Heart right ventricle (tissue), 16 donors: ENCODE results near the gene NCKAP5L. TPM values are rescaled to one million over a fixed set of nuclear protein-coding genes. Genes with fewer than 3 reads are reported as not detected.
"Not testable (repeated sequence)": the region's sequence is repeated elsewhere in the genome, so short reads cannot be mapped to it uniquely, and the experiment has no call there.

Source experiments
- ATAC-seq, 8 donors: fragments of 200-7000 bp; cut with Tn5 transposase; one replicate each; pipeline ENCODE4 v1.9.1; 2020; ENCODE audit warnings: mild to moderate bottlenecking in 8 of 8, moderate library complexity in 8 of 8, moderate number of reproducible peaks in 1 of 8
- DNase-seq, 2 donors: peaks; one replicate each; pipeline ENCODE4 v3.0.0-alpha.2; 2020
- H3K27ac ChIP-seq, 10 donors: fragments of 200-600 bp; sonication (generic) in 2 of 10; one replicate each; pipeline versions ENCODE4 v1.5.0 to v1.8.0; 2020 to 2022; ENCODE audit warnings: mild to moderate bottlenecking in 3 of 10
- H3K27me3 ChIP-seq, 7 donors: fragments of 200-600 bp; one replicate each; pipeline ENCODE4 v1.8.0; 2021 to 2022; ENCODE audit warnings: mild to moderate bottlenecking in 2 of 7
- H3K36me3 ChIP-seq, 9 donors: fragments of 200-600 bp; sonication (generic) in 1 of 9; one replicate each; pipeline versions ENCODE4 v1.5.0 to v1.8.0; 2020 to 2022; ENCODE audit warnings: mild to moderate bottlenecking in 2 of 9
- H3K4me1 ChIP-seq, 9 donors: fragments of 200-600 bp; sonication (generic) in 1 of 9; one replicate each; pipeline versions ENCODE4 v1.5.0 to v1.8.0; 2020 to 2022; ENCODE audit warnings: mild to moderate bottlenecking in 4 of 9
- H3K4me3 ChIP-seq, 10 donors: fragments of 200-600 bp; sonication (generic) in 2 of 10; one replicate each; pipeline versions ENCODE4 v1.5.0 to v1.8.0; 2020 to 2022; ENCODE audit warnings: mild to moderate bottlenecking in 7 of 10, moderate library complexity in 2 of 10
- H3K9me3 ChIP-seq, 11 donors: fragments of 200-600 bp in 10 of 11; sonication (generic) in 2 of 11; one replicate each; pipeline versions ENCODE4 v1.5.0 to v1.8.0; 2013 to 2022; ENCODE audit warnings: mild to moderate bottlenecking in 2 of 11, control low read depth in 1 of 11, moderate library complexity in 1 of 11
- WGBS, 2 donors: extraction: QIAGEN DNeasy Blood & Tissue Kit; methylation state at CpG; one replicate each; pipeline ENCODE4 v1.1.7; 2013; ENCODE audit warnings: inconsistent platforms in 1 of 2; 5-methylcytosine and 5-hydroxymethylcytosine counted together
- intact Hi-C, 10 donors: fragments of 100-400 bp; cut with DNase I; formaldehyde crosslinking; loops; one replicate each; pipeline versions ENCODE4 v1.11.1 to v1.14.2; 2022
- polyA plus RNA-seq, 2 donors: library from polyadenylated mRNA; stranded (reverse); fragments of 200-250 nt; gene quantifications; one replicate each; pipeline ENCODE4 v1.2.3, GENCODE V29; 2013
- total RNA-seq, 10 donors: library from RNA; stranded (reverse); fragmentation: NEBNext Ultra II Directional in 3 of 10; extraction: Animal tissue kit (Norgen Biotek cat#: 25700) in 3 of 10; gene quantifications; one replicate each; pipeline versions ENCODE4 v1.2.1 to v1.2.4, GENCODE V29; 2021 to 2023
- TF ChIP-seq, protein P1 (sequence below), 9 donors: fragments of 200-600 bp; sonication (generic) in 2 of 9; IDR thresholded peaks; one replicate each; pipeline versions ENCODE4 v1.5.0 to v1.8.0; 2021 to 2022; ENCODE audit warnings: antibody characterized with exemption in 9 of 9, mild to moderate bottlenecking in 5 of 9, moderate library complexity in 1 of 9
- donor health status: Arrhythmogenic right ventricular cardiomyopathy.
- donor health status: ischemic (EF 13 %, LVEDD 7.1; RV severe dilation, severe dysfunction).
- donor health status: healthy with polysubstance abuse.
- donor health status: DM: no; HTN: yes; CAD: no.
- donor health status: DM: no; HTN: no; CAD: no.
- donor health status: ischemic (EF 25% LVEDD 6.9; RV normal size, moderate dysfunction).
- donor health status: ischemic (EF 25% LVEDD 5.7; RV mildly dilated, moderate dysfunction).
- donor health status: healthy.
- donor health status: DM: yes; HTN: yes; CAD: no.
- donor health status: Ischemic cardiomyopathy.
- donor health status: ischemic (EF 35%, LVEDD 5.7; RV mildly dilated, moderate dysfunction).
- donor health status: nonischemic (EF 11% LVEDD 7.7; RV severe dilation, severe dysfunction).
- donor health status: DM: yes; HTN: yes; CAD: no.
- donor health status: PGD.
- donor health status: ischemic (EF 29% LVEDD 5.4; RV normal size, mild dysfunction).
- donor health status: nonischemic (EF 23%, LVEDD 6.1; RV moderate dilation, normal function).

Gene NCKAP5L
- total and polyA plus RNA-seq, 12 donors, result 11.6 to 44.6 (median 23.7) TPM

DNA sequence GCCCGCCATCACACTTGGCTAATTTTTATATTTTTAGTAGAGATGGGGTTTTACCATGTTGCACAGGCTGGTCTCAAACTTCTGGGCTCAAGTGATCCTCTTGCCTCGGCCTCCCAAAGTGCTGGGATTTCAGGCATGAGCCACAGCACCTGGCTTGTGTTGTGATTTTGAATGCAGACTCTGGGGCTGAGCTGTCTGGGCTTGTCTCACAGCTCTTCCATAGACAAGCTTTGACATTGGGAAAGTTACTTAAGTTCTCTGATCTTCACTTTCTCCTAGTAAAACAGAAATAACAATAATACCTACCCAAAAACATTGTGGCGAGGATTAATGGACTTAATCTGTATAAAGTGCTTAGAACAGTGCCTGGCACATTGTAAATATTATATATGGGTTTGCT is 50.9 kb downstream of the NCKAP5L start:
- no peaks in the 10 kb centered on the region for H3K27me3 ChIP-seq
- TF ChIP-seq, protein P1, sequence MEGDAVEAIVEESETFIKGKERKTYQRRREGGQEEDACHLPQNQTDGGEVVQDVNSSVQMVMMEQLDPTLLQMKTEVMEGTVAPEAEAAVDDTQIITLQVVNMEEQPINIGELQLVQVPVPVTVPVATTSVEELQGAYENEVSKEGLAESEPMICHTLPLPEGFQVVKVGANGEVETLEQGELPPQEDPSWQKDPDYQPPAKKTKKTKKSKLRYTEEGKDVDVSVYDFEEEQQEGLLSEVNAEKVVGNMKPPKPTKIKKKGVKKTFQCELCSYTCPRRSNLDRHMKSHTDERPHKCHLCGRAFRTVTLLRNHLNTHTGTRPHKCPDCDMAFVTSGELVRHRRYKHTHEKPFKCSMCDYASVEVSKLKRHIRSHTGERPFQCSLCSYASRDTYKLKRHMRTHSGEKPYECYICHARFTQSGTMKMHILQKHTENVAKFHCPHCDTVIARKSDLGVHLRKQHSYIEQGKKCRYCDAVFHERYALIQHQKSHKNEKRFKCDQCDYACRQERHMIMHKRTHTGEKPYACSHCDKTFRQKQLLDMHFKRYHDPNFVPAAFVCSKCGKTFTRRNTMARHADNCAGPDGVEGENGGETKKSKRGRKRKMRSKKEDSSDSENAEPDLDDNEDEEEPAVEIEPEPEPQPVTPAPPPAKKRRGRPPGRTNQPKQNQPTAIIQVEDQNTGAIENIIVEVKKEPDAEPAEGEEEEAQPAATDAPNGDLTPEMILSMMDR (IDR thresholded peaks at IDR 0.05), result no peak
- no peaks in the 10 kb centered on the region for H3K9me3 ChIP-seq
- H3K4me1 ChIP-seq, result peaks cover 0 to 10% (median 5%) of the 10 kb centered on the region in 9 donors
- intact Hi-C loops, result loop anchor here in 8 of 10 donors (2.0 to 10.0 kb wide), 8 partner anchors 35 to 295 kb away; partner anchors contain the start of genes ASIC1 (in 3 of the 8), AQP5 (in 2 of the 8) and TMBIM6 (in 1 of the 8)
- no peaks in the 10 kb centered on the region for H3K36me3 ChIP-seq
- DNase-seq (no peak), ATAC-seq (no peak)
- H3K4me3 ChIP-seq, result no peak overlapping the region
- WGBS, 2 donors, result 89 to 94% methylated on average over 3 of the region's 3 CpGs
- H3K27ac ChIP-seq, result no peak overlapping the region

DNA sequence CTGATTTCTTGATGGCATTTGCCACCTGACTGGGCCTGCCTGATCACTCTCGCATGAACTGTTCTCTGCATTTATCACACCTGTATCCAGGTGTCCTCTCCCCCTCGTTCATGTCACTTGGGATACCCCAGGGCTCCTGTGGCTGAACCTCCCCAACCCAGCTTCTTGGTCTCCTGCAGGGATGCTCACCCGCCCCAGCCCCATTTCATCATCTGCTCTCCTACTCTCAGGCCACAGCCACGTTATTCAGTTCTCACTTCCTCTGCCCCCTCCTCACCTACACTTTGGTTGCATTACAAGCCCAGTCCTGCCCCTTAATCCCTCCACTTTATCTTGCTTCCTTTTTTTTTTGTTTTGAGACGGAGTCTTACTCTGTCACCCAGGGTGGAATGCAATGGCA is 51.4 kb downstream of the NCKAP5L start:
- TF ChIP-seq, protein P1 (IDR thresholded peaks at IDR 0.05), result no peak
- intact Hi-C loops, result loop anchor here in 9 of 10 donors (1.0 to 10.0 kb wide), 10 partner anchors 35 to 295 kb away; partner anchors contain the start of genes ASIC1 (in 3 of the 9), AQP5 (in 2 of the 9) and TMBIM6 (in 1 of the 9)
- Histone ChIP-seq H3K36me3 (no peaks in the 10 kb centered on the region), H3K27me3 (no peaks in the 10 kb centered on the region), H3K4me3 (no peak overlapping the region), H3K27ac (no peak overlapping the region), H3K9me3 (no peaks in the 10 kb centered on the region), H3K4me1 (peaks cover 0 to 10% (median 5%) of the 10 kb centered on the region in 9 donors)
- ATAC-seq (no peak), DNase-seq (no peak)
- WGBS, 2 donors, result 81 to 86% methylated on average over 5 of the region's 5 CpGs

DNA sequence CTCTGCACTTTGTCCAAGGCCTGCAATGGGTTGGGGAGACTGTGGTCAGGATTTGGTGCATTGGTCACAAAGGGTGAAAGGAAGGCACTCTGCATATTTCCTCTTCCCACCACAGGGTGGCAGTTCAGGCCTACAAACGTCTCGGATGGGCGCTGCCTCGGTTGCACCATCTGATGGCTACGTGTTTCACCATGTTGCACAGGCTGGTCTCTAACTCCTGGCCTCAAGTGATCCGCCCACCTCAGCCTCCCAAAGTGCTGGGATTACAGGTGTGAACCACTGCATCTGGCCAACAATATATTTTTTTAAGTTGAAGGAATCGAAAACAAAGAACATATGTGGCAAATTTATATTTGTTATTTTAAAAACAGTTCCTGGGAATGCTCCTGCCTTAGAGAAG is 51.8 kb downstream of the NCKAP5L start:
- TF ChIP-seq, protein P1 (IDR thresholded peaks at IDR 0.05), result peak; percentile 60 to 86 (median 80)
- Histone ChIP-seq H3K27ac (no peak overlapping the region), H3K27me3 (no peaks in the 10 kb centered on the region), H3K4me3 (no peak overlapping the region), H3K4me1 (peaks cover 0 to 10% (median 5%) of the 10 kb centered on the region in 9 donors), H3K36me3 (no peaks in the 10 kb centered on the region), H3K9me3 (no peaks in the 10 kb centered on the region)
- intact Hi-C loops, result loop anchor here in 9 of 10 donors (1.0 to 10.0 kb wide), 10 partner anchors 34 to 296 kb away; partner anchors contain the start of genes ASIC1 (in 3 of the 9), AQP5 (in 2 of the 9) and TMBIM6 (in 1 of the 9)
- peak; percentile 73 to 94 (median 88) for ATAC-seq
- peak; percentile 51 to 59 for DNase-seq
- WGBS, 2 donors, result 13 to 14% methylated on average over 7 of the region's 7 CpGs

DNA sequence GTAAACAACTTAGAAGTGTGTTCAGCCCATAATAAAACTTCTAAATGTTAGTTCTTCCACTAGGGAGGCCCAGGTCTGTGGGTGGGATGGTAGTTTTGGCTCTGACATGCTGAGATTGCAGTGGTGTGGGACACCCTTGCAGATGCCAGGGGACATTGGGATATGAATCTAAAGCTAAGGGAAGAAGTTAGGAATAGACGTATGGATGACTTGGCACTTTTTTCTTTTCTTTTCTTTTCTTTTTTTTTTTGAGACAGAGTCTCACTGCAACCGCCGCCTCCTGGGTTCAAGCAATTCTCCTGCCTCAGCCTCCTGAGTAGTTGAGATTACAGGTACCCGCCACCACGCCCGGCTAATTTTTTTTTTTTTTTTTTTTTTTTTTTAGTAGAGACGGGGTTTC is 55.1 kb downstream of the NCKAP5L start:
- 89 to 93% methylated on average over 6 to 7 of the region's 7 CpGs for WGBS, 2 donors
- DNase-seq, H3K4me1 ChIP-seq, H3K4me3 ChIP-seq, ATAC-seq, H3K27ac ChIP-seq, H3K36me3 ChIP-seq, H3K27me3 ChIP-seq, H3K9me3 ChIP-seq: not testable (repeated sequence)
- intact Hi-C loops, result loop anchor here in 5 of 10 donors (10.0 kb wide), 3 partner anchors 48 to 282 kb away; partner anchors contain the start of genes ASIC1 (in 3 of the 5) and AQP5 (in 2 of the 5)

DNA sequence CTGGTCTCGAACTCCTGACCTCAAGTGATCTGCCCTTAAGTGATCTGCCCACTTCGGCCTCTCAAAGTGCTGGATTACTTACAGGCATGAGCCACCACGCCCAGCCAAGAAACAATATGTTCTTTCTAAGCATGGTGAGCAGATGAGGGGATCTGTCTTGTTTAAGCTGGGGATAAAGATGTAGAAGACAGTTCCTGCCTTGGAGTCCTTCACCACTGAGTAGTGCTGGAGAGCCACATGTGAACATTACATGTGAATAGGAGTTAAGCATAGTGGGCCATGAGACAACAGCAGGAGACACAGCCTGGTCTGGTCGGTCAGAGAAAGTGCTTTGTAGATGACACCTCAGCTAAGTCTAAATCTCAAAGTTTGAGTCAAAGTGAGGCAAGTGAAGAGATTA is 60.9 kb downstream of the NCKAP5L start:
- H3K9me3 ChIP-seq, result no peaks in the 10 kb centered on the region
- no peak overlapping the region for H3K4me3 ChIP-seq
- TF ChIP-seq, protein P1 (IDR thresholded peaks at IDR 0.05), result no peak
- H3K36me3 ChIP-seq, result peaks cover 0 to 36% (median 24%) of the 10 kb centered on the region in 9 donors
- ATAC-seq, result no peak
- H3K27ac ChIP-seq, result no peak overlapping the region
- WGBS, 2 donors, result 80 to 83% methylated on average over 4 of the region's 4 CpGs
- H3K4me1 ChIP-seq, result peaks cover 0 to 23% (median 9%) of the 10 kb centered on the region in 9 donors
- intact Hi-C loops, result no loop called here
- no peak for DNase-seq
- no peaks in the 10 kb centered on the region for H3K27me3 ChIP-seq
